GM20000 (cell line): ENCODE results near the gene APIP.

Experiments used
- DNase-seq: peaks from one replicate; pipeline ENCODE4 v3.0.0; 2012; ENCODE audit warnings: low spot score
- TF ChIP-seq, protein P1 (sequence below): IDR thresholded peaks from 2 replicates; pipeline ENCODE4 v1.5.1; 2012; ENCODE audit warnings: mild to moderate bottlenecking, control low read depth; ENCODE audit errors: extremely low read depth, missing control alignments

Gene APIP

DNA sequence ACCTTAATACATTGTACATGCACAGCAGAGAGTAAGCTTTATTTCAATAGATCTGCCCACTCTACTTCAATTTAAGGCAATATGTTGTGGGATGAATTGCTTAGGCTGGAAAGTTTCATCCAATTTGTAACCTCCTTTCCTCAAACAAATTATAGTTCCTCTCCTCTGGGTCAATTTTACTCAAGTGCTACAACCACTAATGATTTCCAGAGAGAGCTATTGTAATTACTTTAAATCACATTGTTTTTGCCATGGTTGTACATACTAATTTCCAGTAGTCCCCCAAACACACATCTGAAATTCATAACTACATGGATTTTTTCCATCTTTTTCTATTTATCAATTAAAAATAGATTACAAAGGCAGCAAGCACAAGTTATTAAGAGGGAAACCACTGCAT lies 72.9 kb downstream of the APIP start:
- DNase-seq, result no peak
- TF ChIP-seq, protein P1, sequence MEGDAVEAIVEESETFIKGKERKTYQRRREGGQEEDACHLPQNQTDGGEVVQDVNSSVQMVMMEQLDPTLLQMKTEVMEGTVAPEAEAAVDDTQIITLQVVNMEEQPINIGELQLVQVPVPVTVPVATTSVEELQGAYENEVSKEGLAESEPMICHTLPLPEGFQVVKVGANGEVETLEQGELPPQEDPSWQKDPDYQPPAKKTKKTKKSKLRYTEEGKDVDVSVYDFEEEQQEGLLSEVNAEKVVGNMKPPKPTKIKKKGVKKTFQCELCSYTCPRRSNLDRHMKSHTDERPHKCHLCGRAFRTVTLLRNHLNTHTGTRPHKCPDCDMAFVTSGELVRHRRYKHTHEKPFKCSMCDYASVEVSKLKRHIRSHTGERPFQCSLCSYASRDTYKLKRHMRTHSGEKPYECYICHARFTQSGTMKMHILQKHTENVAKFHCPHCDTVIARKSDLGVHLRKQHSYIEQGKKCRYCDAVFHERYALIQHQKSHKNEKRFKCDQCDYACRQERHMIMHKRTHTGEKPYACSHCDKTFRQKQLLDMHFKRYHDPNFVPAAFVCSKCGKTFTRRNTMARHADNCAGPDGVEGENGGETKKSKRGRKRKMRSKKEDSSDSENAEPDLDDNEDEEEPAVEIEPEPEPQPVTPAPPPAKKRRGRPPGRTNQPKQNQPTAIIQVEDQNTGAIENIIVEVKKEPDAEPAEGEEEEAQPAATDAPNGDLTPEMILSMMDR, result no peak

DNA sequence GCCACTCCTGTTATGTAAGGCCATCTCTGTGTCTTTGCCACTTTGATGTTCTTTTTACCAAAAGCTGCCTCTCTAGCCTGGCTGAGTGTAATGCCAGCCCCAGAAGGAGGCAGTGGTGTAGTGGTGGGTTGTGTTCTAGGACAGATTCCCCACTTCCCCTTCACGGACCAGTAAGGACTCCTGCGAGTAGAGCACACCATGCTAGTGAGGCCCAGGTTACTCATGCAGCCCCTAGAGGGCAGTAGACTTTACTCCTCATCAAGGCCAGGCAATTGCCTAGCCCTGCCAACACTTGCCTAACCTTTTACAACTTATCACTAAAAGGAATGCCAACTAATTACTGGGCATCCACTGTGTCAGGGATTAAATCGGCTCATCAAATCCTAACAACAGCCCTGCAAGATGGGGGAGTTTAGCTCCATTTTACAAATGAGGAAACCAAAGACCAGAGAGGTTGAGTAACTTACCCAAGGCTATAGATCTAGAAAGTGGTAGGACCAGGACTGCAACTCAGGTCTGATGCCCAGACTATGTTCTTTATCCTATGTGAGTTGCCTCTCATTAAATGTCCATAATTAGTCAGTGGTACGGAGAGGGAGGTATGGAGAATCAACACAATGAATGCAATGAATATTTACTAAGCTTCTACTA lies 75.3 kb downstream of the APIP start:
- peak; percentile 51 for DNase-seq
- TF ChIP-seq, protein P1, result peak; percentile 60

DNA sequence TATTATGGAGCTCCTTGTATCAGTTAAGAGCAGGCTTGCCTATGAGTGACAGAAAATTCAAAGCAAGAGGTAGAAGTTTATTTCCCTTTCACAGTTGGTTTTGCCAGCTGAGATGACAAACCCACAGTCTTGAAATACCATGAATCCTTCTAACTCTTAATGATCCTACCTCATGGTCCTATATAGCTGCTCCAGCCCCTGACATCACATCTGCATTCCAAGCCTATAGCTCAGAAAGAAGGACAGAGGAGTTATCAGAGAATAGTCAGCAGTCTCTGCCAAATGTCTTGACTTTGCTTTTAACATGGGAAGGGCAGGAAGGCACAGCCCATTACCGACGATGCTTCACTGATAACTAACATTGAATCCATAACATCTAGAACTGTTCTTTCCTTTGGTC lies 76.2 kb downstream of the APIP start:
- TF ChIP-seq, protein P1, result no peak
- no peak for DNase-seq

GRCh38 chr11:34836958-34837856 lies 79.0 kb downstream of the APIP start:
- no peak for DNase-seq
- TF ChIP-seq, protein P1, result no peak

- DNase-seq, result no peak
- TF ChIP-seq, protein P1, result no peak
Measured at GRCh38 chr11:34833602-34834001, 82.6 kb downstream of the APIP start.
